ENCODE results near the gene FGR.
A peak's percentile ranks its signal among the peaks of the same experiment; 100 is the strongest.

DNA sequence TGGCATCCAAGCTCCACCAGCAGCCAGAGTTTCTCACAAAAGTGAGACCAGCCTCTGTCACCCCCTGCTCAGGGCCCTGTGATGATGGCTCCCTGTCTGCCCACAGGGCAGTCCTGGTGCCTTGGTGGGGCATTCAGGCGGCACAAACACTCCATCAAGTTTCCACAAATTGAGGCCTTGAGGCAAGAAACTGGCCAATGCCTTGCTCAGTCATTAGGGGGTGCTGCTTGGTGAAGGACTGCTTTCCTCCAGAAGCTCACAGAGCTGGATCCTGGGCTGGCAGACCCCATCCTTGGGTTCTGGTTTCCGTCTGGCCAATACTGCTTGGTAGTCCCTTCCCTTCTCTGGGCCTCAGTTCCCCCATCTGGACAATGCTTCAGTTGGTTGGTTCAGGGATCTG lies 18.5 kb downstream of the FGR start:
- TF ChIP-seq CTCF (IDR thresholded peaks at IDR 0.05; ENCODE audit: low read depth, low read length, poor library complexity, severe bottlenecking) (peak; percentile 45), EZH2phosphoT487 (IDR thresholded peaks at IDR 0.05; ENCODE audit: borderline replicate concordance, low read length) (no peak)

Data from DOHH2 (cell line).